GM12878 (cell line): ENCODE results near the gene FRRS1L. TPM values are rescaled to one million over a fixed set of nuclear protein-coding genes. Genes with fewer than 3 reads are reported as not detected.

Experiments
- ATAC-seq: fragments of 200-7000 bp; cut with Tn5 transposase; 3 replicates; pipeline ENCODE4 v1.9.1; 2020; ENCODE audit warnings: mild to moderate bottlenecking, moderate library complexity
- BruUV-seq: library from RNA; stranded (reverse); fragments of 400-500 nt; replicated peaks from 2 replicates; lab custom pipeline; 2021; lab: Mats Ljungman, UMichigan
- CTCF ChIA-PET: fragments of 300-600 bp; sonication (Branson Sonifier 250); formaldehyde crosslinking; extraction: SDS; loops from one replicate; lab custom pipeline; 2021; ENCODE audit warnings: inconsistent platforms; lab: Yijun Ruan, JAX
- POLR2A ChIA-PET: fragments of 350-600 bp; formaldehyde crosslinking; extraction: SDS; loops from one replicate; lab custom pipeline; 2021; ENCODE audit warnings: inconsistent platforms; lab: Charles Lee
- RAD21 ChIA-PET: fragments of 300-600 bp; sonication (Branson Sonifier 250); formaldehyde crosslinking; loops from one replicate; lab custom pipeline; 2023; ENCODE audit warnings: antibody characterized with exemption; ENCODE audit not compliant: unreplicated experiment; lab: Charles Lee
- SMC1A ChIA-PET: fragments of 300-600 bp; sonication (Branson Sonifier 250); formaldehyde crosslinking; loops from one replicate; lab custom pipeline; 2023; ENCODE audit not compliant: unreplicated experiment, uncharacterized antibody; lab: Charles Lee
- DNase-seq: peaks from one replicate; pipeline ENCODE4 v3.0.0-alpha.2; 2011; ENCODE audit warnings: low read depth, low spot score
- FAIRE-seq: peaks from 3 replicates; lab custom pipeline; 2011; peaks lifted over from hg19 to GRCh38; lab: Jason Lieb, UNC
- H2AFZ ChIP-seq: 2 replicates; pipeline ENCODE4 v1.6.0; 2011; ENCODE audit warnings: low read depth, low read length, control low read depth; ENCODE audit not compliant: control insufficient read depth
- H3K27ac ChIP-seq: 2 replicates; pipeline ENCODE4 v1.5.1; 2011; ENCODE audit warnings: control low read depth; ENCODE audit not compliant: control insufficient read depth, insufficient read depth
- H3K27me3 ChIP-seq, 2 experiments: replicated peaks in 1 of 2; 2 replicates each; pipeline versions ENCODE4 v1.6.0 to v1.6.1; 2011; ENCODE audit warnings: low read length in 1 of 2; ENCODE audit not compliant: control insufficient read depth in 2 of 2, insufficient read depth in 2 of 2
- H3K36me3 ChIP-seq, 2 experiments: 2 replicates each; pipeline ENCODE4 v1.5.1; 2011; ENCODE audit warnings: low read length in 1 of 2; ENCODE audit not compliant: control insufficient read depth in 2 of 2, insufficient read depth in 2 of 2
- H3K4me1 ChIP-seq: 2 replicates; pipeline ENCODE4 v1.6.1; 2011; ENCODE audit warnings: mild to moderate bottlenecking, low read length, moderate library complexity, mixed read lengths; ENCODE audit not compliant: control insufficient read depth, insufficient read depth
- H3K4me2 ChIP-seq: 2 replicates; pipeline ENCODE4 v1.6.0; 2011; ENCODE audit warnings: control low read depth; ENCODE audit not compliant: control insufficient read depth, insufficient read depth
- H3K4me3 ChIP-seq: fragments of 200-600 bp; sonication (generic); 2 replicates; pipeline ENCODE4 v1.5.1; 2016
- H3K79me2 ChIP-seq: 2 replicates; pipeline ENCODE4 v1.6.0; 2011; ENCODE audit warnings: low read length; ENCODE audit not compliant: control insufficient read depth, insufficient read depth
- H3K9ac ChIP-seq: 2 replicates; pipeline ENCODE4 v1.8.0; 2011; ENCODE audit warnings: low read length, control low read depth, mixed read lengths; ENCODE audit not compliant: control insufficient read depth, insufficient read depth
- H3K9me3 ChIP-seq: replicated peaks from 3 replicates; pipeline ENCODE4 v1.5.1; 2011; ENCODE audit warnings: mild to moderate bottlenecking, low read length; ENCODE audit not compliant: control insufficient read depth, insufficient read depth
- H4K20me1 ChIP-seq: 2 replicates; pipeline ENCODE4 v1.6.0; 2011; ENCODE audit not compliant: control insufficient read depth, insufficient read depth
- BACH1 ChIP-seq: fragments of 450-650 bp; IDR thresholded peaks from 2 replicates; pipeline ENCODE4 v1.6.1; 2017; ENCODE audit warnings: mild to moderate bottlenecking, borderline replicate concordance
- RFX5 ChIP-seq: IDR thresholded peaks from 2 replicates; pipeline ENCODE4 v1.6.1; 2011; ENCODE audit warnings: low read depth, low read length, improper control_type of control experiment
- RUNX3 ChIP-seq: IDR thresholded peaks from 2 replicates; pipeline ENCODE4 v1.6.1; 2012; ENCODE audit warnings: low read length, inconsistent platforms
- YBX1 ChIP-seq: fragments of 450-650 bp; IDR thresholded peaks from 2 replicates; pipeline ENCODE4 v1.6.1; 2016; ENCODE audit warnings: antibody characterized with exemption
- ZNF24 ChIP-seq: fragments of 450-650 bp; IDR thresholded peaks from 2 replicates; pipeline ENCODE4 v1.6.1; 2017; ENCODE audit warnings: antibody characterized with exemption, mild to moderate bottlenecking
- WGBS: methylation state at CpG from one replicate; pipeline ENCODE4 v1.1.6; 2016; ENCODE audit warnings: low lambda C conversion rate; ENCODE audit not compliant: insufficient replicate concordance, insufficient coverage; ENCODE audit errors: missing lambda C conversion rate; 5-methylcytosine and 5-hydroxymethylcytosine counted together
- in situ Hi-C: fragments of 300-500 bp; cut with MboI; formaldehyde crosslinking; loops from 9 replicates; pipeline ENCODE4 v1.14.3; 2018; ENCODE audit warnings: mixed read lengths
- intact Hi-C: fragments of 100-400 bp; cut with micrococcal nuclease; formaldehyde crosslinking; loops from one replicate; pipeline ENCODE4 v1.14.2; 2022; ENCODE audit not compliant: unreplicated experiment
- polyA plus RNA-seq, 11 experiments: library from polyadenylated mRNA; depleted of rRNA in 4 of 11; unstranded in 6 of 11; stranded (reverse) in 5 of 11; fragments of >200 nt; fragmentation: Nextera tagmentation in 4 of 11; fragmentation: Illumina TruSeq in 1 of 11; extraction: Ambion mirVana in 4 of 11; extraction: Trizol in 1 of 11; gene quantifications; 1 replicate in 1 of 11; 2 replicates in 10 of 11; pipeline versions ENCODE4 v1.2.1 to v1.2.3, GENCODE V29; 2011 to 2016; ENCODE audit warnings: inconsistent platforms in 2 of 11, missing spikeins in 2 of 11, low read depth in 1 of 11
- total RNA-seq, 4 experiments: library from RNA; depleted of rRNA in 3 of 4; stranded (reverse); fragments of >200 nt in 3 of 4; fragmentation: Illumina TruSeq in 1 of 4; extraction: Trizol in 1 of 4; gene quantifications; 2 replicates each; pipeline versions ENCODE4 v1.2.1 to v1.2.3, GENCODE V29; 2013 to 2021
- TF ChIP-seq, protein P1 (sequence below): fragments of 450-650 bp; IDR thresholded peaks from 2 replicates; pipeline ENCODE4 v1.6.1; 2017; ENCODE audit warnings: mild to moderate bottlenecking, moderate library complexity
- TF ChIP-seq, protein P2 (sequence below): IDR thresholded peaks from 2 replicates; pipeline ENCODE4 v1.6.1; 2011; ENCODE audit warnings: mild to moderate bottlenecking, low read depth, low read length, moderate library complexity; ENCODE audit not compliant: insufficient replicate concordance
- TF ChIP-seq, protein P3 (sequence below): fragments of 450-650 bp; IDR thresholded peaks from 2 replicates; pipeline ENCODE4 v1.6.1; 2016; ENCODE audit warnings: mild to moderate bottlenecking
- TF ChIP-seq, protein P4 (sequence below): fragments of 150-350 bp; IDR thresholded peaks from 2 replicates; pipeline ENCODE4 v1.6.1; 2016; ENCODE audit warnings: low read depth, low read length
- TF ChIP-seq, protein P5 (sequence below): IDR thresholded peaks from 2 replicates; pipeline ENCODE4 v1.6.1; 2012; ENCODE audit warnings: low read length, inconsistent platforms

FRRS1L gene
- total and polyA plus RNA-seq, 10 of the 15 experiments (the other 5 are each of a cell fraction or from before 2014, with no cell fraction given) = not detected

DNA sequence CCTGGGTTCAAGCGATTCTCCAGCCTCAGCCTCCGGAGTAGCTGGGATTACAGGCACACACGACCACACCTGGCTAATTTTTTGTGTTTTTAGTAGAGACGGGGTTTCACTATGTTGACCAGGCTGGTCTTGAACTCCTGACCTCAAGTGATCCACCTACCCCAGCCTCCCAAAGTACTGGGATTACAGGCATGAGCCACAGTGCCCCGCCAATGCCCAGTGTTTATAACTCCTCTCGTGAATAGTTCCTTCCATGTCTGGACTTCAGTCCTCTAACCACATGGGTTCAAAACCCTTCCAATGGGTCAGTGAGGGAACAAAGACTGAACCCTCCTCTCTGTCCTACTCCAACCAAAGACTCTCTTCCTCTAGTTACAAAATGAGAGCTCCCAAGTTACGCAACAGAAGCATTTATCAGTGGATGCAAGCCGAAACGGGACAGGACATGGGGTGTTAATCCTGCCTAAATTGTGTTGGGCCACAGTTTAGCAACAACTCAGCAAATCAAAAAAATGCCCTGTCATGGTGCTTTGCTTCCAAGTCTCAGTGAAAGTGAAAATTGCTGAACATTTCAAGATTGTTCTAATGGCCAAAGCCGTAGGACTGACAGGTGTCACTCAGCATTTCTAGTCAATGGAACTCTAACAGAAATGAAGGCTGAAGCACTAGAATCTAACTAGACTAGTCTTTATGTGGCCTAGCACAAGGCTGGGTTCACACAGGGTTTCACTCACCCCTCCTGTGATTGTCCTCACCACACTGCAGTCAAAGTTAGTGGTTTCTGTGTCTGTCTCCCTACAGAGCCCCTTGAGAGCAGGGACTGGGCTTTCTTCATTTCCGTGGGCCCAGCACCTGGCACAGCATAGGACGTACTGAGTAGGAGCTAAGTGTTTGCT is 44.1 kb downstream of the FRRS1L start:
- peak overlapping the region; percentile 58 for H2AFZ ChIP-seq
- no peak for DNase-seq
- H3K4me2 ChIP-seq = peak overlapping the region; percentile 18
- H3K79me2 ChIP-seq = peaks cover 17% of the 10 kb centered on the region
- ChIA-PET RAD21 (no interaction called here), CTCF (no interaction called here), POLR2A (interaction anchor here (0.6 to 0.7 kb wide), 3 partner anchors 11 to 1345 kb away, joined by 4 to 7 read pairs (median 4); no protein-coding TSS in a partner anchor), SMC1A (interaction anchor here (0.7 to 1.1 kb wide), 2 partner anchors 14 to 23 kb away, joined by 4 to 5 read pairs; no protein-coding TSS in a partner anchor)
- H3K4me1 ChIP-seq = peaks cover 7% of the 10 kb centered on the region; the same call in 1 of the 2 replicates
- no peak overlapping the region for H3K4me3 ChIP-seq
- intact Hi-C loops (no loop called here), in situ Hi-C loops (no loop called here)
- no peaks in the 10 kb centered on the region for H3K27me3 ChIP-seq
- H3K9me3 ChIP-seq = no peaks in the 10 kb centered on the region
- H3K36me3 ChIP-seq = no peaks in the 10 kb centered on the region
- 58% methylated on average over 12 of the region's 12 CpGs for WGBS
- no peak overlapping the region for H3K9ac ChIP-seq
- no peak for ATAC-seq
- no peaks in the 10 kb centered on the region for H4K20me1 ChIP-seq
- no peak for FAIRE-seq
- peak overlapping the region; percentile 0; the same call in 1 of the 2 replicates for H3K27ac ChIP-seq
- no TSS peak for BruUV-seq
- no peak for TF ChIP-seq ZNF24
- TF ChIP-seq, protein P1, sequence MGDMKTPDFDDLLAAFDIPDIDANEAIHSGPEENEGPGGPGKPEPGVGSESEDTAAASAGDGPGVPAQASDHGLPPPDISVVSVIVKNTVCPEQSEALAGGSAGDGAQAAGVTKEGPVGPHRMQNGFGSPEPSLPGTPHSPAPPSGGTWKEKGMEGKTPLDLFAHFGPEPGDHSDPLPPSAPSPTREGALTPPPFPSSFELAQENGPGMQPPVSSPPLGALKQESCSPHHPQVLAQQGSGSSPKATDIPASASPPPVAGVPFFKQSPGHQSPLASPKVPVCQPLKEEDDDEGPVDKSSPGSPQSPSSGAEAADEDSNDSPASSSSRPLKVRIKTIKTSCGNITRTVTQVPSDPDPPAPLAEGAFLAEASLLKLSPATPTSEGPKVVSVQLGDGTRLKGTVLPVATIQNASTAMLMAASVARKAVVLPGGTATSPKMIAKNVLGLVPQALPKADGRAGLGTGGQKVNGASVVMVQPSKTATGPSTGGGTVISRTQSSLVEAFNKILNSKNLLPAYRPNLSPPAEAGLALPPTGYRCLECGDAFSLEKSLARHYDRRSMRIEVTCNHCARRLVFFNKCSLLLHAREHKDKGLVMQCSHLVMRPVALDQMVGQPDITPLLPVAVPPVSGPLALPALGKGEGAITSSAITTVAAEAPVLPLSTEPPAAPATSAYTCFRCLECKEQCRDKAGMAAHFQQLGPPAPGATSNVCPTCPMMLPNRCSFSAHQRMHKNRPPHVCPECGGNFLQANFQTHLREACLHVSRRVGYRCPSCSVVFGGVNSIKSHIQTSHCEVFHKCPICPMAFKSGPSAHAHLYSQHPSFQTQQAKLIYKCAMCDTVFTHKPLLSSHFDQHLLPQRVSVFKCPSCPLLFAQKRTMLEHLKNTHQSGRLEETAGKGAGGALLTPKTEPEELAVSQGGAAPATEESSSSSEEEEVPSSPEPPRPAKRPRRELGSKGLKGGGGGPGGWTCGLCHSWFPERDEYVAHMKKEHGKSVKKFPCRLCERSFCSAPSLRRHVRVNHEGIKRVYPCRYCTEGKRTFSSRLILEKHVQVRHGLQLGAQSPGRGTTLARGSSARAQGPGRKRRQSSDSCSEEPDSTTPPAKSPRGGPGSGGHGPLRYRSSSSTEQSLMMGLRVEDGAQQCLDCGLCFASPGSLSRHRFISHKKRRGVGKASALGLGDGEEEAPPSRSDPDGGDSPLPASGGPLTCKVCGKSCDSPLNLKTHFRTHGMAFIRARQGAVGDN = no peak
- TF ChIP-seq, protein P2, sequence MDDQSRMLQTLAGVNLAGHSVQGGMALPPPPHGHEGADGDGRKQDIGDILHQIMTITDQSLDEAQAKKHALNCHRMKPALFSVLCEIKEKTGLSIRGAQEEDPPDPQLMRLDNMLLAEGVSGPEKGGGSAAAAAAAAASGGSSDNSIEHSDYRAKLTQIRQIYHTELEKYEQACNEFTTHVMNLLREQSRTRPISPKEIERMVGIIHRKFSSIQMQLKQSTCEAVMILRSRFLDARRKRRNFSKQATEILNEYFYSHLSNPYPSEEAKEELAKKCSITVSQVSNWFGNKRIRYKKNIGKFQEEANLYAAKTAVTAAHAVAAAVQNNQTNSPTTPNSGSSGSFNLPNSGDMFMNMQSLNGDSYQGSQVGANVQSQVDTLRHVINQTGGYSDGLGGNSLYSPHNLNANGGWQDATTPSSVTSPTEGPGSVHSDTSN = peak; percentile 87
- TF ChIP-seq RUNX3 = peak; percentile 30; the same call in 1 of the 2 replicates
- TF ChIP-seq, protein P3, sequence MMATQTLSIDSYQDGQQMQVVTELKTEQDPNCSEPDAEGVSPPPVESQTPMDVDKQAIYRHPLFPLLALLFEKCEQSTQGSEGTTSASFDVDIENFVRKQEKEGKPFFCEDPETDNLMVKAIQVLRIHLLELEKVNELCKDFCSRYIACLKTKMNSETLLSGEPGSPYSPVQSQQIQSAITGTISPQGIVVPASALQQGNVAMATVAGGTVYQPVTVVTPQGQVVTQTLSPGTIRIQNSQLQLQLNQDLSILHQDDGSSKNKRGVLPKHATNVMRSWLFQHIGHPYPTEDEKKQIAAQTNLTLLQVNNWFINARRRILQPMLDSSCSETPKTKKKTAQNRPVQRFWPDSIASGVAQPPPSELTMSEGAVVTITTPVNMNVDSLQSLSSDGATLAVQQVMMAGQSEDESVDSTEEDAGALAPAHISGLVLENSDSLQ = peak; percentile 88
- TF ChIP-seq, protein P4, sequence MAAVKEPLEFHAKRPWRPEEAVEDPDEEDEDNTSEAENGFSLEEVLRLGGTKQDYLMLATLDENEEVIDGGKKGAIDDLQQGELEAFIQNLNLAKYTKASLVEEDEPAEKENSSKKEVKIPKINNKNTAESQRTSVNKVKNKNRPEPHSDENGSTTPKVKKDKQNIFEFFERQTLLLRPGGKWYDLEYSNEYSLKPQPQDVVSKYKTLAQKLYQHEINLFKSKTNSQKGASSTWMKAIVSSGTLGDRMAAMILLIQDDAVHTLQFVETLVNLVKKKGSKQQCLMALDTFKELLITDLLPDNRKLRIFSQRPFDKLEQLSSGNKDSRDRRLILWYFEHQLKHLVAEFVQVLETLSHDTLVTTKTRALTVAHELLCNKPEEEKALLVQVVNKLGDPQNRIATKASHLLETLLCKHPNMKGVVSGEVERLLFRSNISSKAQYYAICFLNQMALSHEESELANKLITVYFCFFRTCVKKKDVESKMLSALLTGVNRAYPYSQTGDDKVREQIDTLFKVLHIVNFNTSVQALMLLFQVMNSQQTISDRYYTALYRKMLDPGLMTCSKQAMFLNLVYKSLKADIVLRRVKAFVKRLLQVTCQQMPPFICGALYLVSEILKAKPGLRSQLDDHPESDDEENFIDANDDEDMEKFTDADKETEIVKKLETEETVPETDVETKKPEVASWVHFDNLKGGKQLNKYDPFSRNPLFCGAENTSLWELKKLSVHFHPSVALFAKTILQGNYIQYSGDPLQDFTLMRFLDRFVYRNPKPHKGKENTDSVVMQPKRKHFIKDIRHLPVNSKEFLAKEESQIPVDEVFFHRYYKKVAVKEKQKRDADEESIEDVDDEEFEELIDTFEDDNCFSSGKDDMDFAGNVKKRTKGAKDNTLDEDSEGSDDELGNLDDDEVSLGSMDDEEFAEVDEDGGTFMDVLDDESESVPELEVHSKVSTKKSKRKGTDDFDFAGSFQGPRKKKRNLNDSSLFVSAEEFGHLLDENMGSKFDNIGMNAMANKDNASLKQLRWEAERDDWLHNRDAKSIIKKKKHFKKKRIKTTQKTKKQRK = no peak
- TF ChIP-seq RFX5 = no peak
- TF ChIP-seq BACH1 = peak; percentile 48; the same call in 1 of the 2 replicates
- TF ChIP-seq, protein P5, sequence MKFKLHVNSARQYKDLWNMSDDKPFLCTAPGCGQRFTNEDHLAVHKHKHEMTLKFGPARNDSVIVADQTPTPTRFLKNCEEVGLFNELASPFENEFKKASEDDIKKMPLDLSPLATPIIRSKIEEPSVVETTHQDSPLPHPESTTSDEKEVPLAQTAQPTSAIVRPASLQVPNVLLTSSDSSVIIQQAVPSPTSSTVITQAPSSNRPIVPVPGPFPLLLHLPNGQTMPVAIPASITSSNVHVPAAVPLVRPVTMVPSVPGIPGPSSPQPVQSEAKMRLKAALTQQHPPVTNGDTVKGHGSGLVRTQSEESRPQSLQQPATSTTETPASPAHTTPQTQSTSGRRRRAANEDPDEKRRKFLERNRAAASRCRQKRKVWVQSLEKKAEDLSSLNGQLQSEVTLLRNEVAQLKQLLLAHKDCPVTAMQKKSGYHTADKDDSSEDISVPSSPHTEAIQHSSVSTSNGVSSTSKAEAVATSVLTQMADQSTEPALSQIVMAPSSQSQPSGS = no peak
- TF ChIP-seq YBX1 = no peak
